ENCODE data around the gene GGTA1.
"Not testable (repeated sequence)": the region's sequence is repeated elsewhere in the genome, so short reads cannot be mapped to it uniquely, and the experiment has no call there.

GGTA1 gene

DNA sequence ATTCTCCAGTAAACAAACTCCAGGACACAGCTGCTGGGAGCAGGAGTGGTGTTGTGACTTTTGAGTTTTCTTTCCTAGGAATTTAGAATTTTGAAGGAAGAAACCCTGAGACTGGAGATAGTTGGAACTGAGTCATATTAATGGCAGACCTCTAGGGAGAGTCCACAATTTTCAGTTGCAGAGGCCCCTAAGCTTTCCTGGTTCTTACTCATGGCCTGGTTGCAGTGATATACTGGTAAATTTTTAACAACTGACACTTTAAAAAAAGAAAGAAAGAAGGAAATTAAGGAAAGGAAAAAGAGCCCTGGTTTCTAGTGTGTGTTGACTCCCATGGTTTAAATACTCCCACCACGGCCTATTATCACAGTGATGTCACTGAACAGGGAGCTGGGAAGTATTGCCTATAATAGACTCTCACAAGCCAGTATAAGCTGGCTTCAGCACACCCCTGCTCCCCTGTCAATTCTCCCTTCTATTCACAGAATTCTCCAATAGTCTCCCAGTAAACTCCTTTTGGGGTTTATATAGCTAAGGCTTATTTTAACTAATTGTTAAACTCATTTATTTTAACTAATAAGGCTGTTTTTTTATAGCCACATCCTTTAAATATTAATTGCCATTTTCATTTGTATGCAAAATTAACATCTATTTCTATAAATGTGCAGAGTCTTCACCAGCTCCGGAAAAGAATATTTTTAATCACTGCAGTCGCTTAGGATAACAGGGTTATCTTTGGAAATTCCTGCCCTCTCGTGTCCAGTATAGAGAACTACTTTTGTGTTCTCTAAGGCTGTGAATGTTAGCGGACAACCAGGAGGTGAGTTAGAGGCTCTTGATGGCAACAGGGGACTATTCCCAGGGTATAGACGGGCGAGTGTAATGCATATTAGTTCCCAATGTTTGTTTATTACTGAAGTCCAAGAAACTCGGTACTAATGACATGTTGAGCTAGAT lies 59.7 kb downstream of the GGTA1 start:
- no peak overlapping the region for H3K4me3 ChIP-seq (ENCODE audit: low read depth in 1 of 2, low read length in 1 of 2)
- TF ChIP-seq, protein P1, sequence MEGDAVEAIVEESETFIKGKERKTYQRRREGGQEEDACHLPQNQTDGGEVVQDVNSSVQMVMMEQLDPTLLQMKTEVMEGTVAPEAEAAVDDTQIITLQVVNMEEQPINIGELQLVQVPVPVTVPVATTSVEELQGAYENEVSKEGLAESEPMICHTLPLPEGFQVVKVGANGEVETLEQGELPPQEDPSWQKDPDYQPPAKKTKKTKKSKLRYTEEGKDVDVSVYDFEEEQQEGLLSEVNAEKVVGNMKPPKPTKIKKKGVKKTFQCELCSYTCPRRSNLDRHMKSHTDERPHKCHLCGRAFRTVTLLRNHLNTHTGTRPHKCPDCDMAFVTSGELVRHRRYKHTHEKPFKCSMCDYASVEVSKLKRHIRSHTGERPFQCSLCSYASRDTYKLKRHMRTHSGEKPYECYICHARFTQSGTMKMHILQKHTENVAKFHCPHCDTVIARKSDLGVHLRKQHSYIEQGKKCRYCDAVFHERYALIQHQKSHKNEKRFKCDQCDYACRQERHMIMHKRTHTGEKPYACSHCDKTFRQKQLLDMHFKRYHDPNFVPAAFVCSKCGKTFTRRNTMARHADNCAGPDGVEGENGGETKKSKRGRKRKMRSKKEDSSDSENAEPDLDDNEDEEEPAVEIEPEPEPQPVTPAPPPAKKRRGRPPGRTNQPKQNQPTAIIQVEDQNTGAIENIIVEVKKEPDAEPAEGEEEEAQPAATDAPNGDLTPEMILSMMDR (IDR thresholded peaks at IDR 0.05): no peak
- H3K9me3 ChIP-seq: no peaks in the 10 kb centered on the region
- H3K4me1 ChIP-seq (ENCODE audit: control insufficient read depth in 1 of 2, insufficient read depth in 1 of 2, low read depth in 1 of 2, low read length in 1 of 2): no peaks in the 10 kb centered on the region
- no peaks in the 10 kb centered on the region for H3K36me3 ChIP-seq
- no peaks in the 10 kb centered on the region for H3K27me3 ChIP-seq
- H3K27ac ChIP-seq: no peak overlapping the region

GRCh38 chr9:121439016-121439415 lies 60.6 kb downstream of the GGTA1 start:
- TF ChIP-seq, protein P1 (IDR thresholded peaks at IDR 0.05): no peak
- H3K4me3 ChIP-seq (ENCODE audit: low read depth in 1 of 2, low read length in 1 of 2): no peak overlapping the region
- H3K27ac ChIP-seq: no peak overlapping the region
- no peaks in the 10 kb centered on the region for H3K9me3 ChIP-seq
- no peaks in the 10 kb centered on the region for H3K36me3 ChIP-seq
- H3K27me3 ChIP-seq: no peaks in the 10 kb centered on the region
- no peaks in the 10 kb centered on the region for H3K4me1 ChIP-seq (ENCODE audit: control insufficient read depth in 1 of 2, insufficient read depth in 1 of 2, low read depth in 1 of 2, low read length in 1 of 2)

DNA sequence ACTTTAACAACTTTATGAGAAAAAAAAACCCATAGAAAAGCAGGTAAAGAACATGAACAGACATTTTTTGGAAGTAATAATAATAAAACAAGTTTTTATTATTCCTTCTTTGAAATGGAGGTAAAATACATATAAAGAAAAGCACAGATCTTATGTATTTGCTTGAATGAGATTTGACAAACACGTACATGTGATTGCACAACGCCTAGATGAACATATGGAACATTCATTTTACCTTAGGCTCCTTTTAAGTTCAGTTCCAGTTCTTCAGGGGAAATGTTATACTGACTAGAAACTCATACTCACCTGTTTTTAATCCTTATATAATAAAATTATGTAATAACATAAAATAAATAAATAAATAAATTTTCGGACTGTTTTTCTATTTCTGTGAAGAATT lies 61.8 kb downstream of the GGTA1 start:
- Histone ChIP-seq H3K27me3 (no peaks in the 10 kb centered on the region), H3K27ac (no peak overlapping the region), H3K36me3 (no peaks in the 10 kb centered on the region), H3K9me3 (no peaks in the 10 kb centered on the region), H3K4me1 (ENCODE audit: control insufficient read depth in 1 of 2, insufficient read depth in 1 of 2, low read depth in 1 of 2, low read length in 1 of 2) (no peaks in the 10 kb centered on the region), H3K4me3 (ENCODE audit: low read depth in 1 of 2, low read length in 1 of 2) (no peak overlapping the region)
- TF ChIP-seq, protein P1 (IDR thresholded peaks at IDR 0.05): no peak

GRCh38 chr9:121437046-121437445 lies 62.6 kb downstream of the GGTA1 start:
- H3K4me1 ChIP-seq (ENCODE audit: control insufficient read depth in 1 of 2, insufficient read depth in 1 of 2, low read depth in 1 of 2, low read length in 1 of 2); H3K27ac ChIP-seq; H3K36me3 ChIP-seq; H3K4me3 ChIP-seq (ENCODE audit: low read depth in 1 of 2, low read length in 1 of 2); H3K9me3 ChIP-seq; H3K27me3 ChIP-seq: not testable (repeated sequence)

DNA sequence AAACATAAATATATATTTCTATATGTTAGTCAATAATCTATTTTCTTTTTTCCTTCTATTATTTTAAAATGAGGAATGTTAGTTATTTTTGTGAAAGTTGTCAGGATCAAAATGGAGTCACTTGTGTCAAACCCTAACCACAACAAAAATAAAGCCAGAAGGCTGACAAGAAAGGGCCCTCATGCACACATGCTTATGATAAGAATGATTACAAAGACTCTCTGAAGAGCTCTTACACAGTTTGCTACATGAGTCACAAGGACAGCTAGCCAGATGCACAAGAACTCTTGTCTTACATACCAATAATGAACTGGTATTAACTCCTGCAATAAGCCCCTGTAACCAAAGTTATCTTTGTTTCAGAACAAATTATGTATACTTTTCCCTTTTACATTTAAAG lies 64.7 kb downstream of the GGTA1 start:
- TF ChIP-seq, protein P1 (IDR thresholded peaks at IDR 0.05): no peak
- H3K36me3 ChIP-seq: no peaks in the 10 kb centered on the region
- no peaks in the 10 kb centered on the region for H3K9me3 ChIP-seq
- no peak overlapping the region for H3K4me3 ChIP-seq (ENCODE audit: low read depth in 1 of 2, low read length in 1 of 2)
- H3K27me3 ChIP-seq: no peaks in the 10 kb centered on the region
- H3K4me1 ChIP-seq (ENCODE audit: control insufficient read depth in 1 of 2, insufficient read depth in 1 of 2, low read depth in 1 of 2, low read length in 1 of 2): no peaks in the 10 kb centered on the region
- no peak overlapping the region for H3K27ac ChIP-seq

DNA sequence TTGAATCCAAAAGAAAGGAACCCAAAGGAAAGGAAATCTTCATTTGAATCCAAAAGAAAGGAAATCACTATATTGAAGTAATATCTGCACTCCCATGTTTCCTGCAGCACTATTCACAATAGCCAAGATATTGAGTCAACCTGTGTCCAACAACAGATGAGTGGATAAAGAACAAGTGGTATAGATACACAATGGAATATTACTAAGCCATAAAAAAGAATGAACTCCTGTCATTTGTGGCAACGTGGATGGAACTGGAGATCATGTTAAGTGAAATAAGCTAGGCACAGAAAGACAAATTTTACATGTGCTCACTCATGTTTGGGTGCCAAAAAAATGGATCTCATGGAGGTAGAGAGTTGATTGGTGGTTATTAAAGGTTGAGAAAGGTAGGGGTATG lies 71.7 kb downstream of the GGTA1 start:
- Histone ChIP-seq H3K4me3 (ENCODE audit: low read depth in 1 of 2, low read length in 1 of 2) (no peak overlapping the region), H3K36me3 (no peaks in the 10 kb centered on the region), H3K9me3 (no peaks in the 10 kb centered on the region), H3K4me1 (ENCODE audit: control insufficient read depth in 1 of 2, insufficient read depth in 1 of 2, low read depth in 1 of 2, low read length in 1 of 2) (no peaks in the 10 kb centered on the region), H3K27me3 (no peaks in the 10 kb centered on the region), H3K27ac (no peak overlapping the region)
- TF ChIP-seq, protein P1 (IDR thresholded peaks at IDR 0.05): no peak
